K562 (cell line): ENCODE data around the gene TMEM39B. TPM values are rescaled to one million over a fixed set of nuclear protein-coding genes. Genes with fewer than 3 reads are reported as not detected.

Source experiments
- ATAC-seq: fragments of 200-7000 bp; cut with Tn5 transposase; 3 replicates; pipeline ENCODE4 v1.9.1; 2020; ENCODE audit warnings: moderate library complexity
- BruUV-seq: library from RNA; stranded (reverse); fragments of 400-500 nt; replicated peaks from 2 replicates; lab custom pipeline; 2021; lab: Mats Ljungman, UMichigan
- CTCF ChIA-PET: fragments of 300-600 bp; formaldehyde crosslinking; extraction: SDS; loops from one replicate; lab custom pipeline; 2021; ENCODE audit warnings: low intra/inter-chr PET ratio; lab: Yijun Ruan, JAX
- POLR2A ChIA-PET: fragments of 300-600, 350-650 bp; sonication (Branson Sonifier 250); formaldehyde crosslinking; extraction: SDS; loops from one replicate; lab custom pipeline; 2021; ENCODE audit warnings: antibody characterized with exemption, inconsistent platforms; lab: Yijun Ruan, JAX
- DNase-seq, 4 experiments: peaks; one replicate each; pipeline versions ENCODE4 v3.0.0 to v3.0.0-alpha.2; 2011 to 2018; ENCODE audit warnings: low spot score in 3 of 4, mixed read lengths in 3 of 4; ENCODE audit errors: extremely low read depth in 1 of 4
- FAIRE-seq: peaks from 2 replicates; lab custom pipeline; 2011; peaks lifted over from hg19 to GRCh38; lab: Jason Lieb, UNC
- H2AFZ ChIP-seq: 2 replicates; pipeline ENCODE4 v1.6.0; 2011; ENCODE audit warnings: low read depth, low read length, control low read depth, inconsistent platforms
- H3K27ac ChIP-seq: fragments of 200-600 bp; 3 replicates; pipeline ENCODE4 v1.8.0; 2011; ENCODE audit warnings: low read depth, mild to moderate bottlenecking, control low read depth, inconsistent platforms, low read length, moderate library complexity, mixed read lengths; ENCODE audit errors: extremely low read depth
- H3K27me3 ChIP-seq, 2 experiments: fragments of 300-600 bp in 1 of 2; 2 replicates in 1 of 2; 3 replicates in 1 of 2; pipeline versions ENCODE4 v1.6.0 to v1.8.0; 2011; ENCODE audit warnings: inconsistent platforms in 2 of 2, low read length in 2 of 2, mild to moderate bottlenecking in 1 of 2, mixed read lengths in 1 of 2, moderate library complexity in 1 of 2; ENCODE audit not compliant: control insufficient read depth in 2 of 2, insufficient read depth in 2 of 2
- H3K36me3 ChIP-seq: fragments of 300-600 bp; 3 replicates; pipeline ENCODE4 v1.8.0; 2011; ENCODE audit warnings: mild to moderate bottlenecking, low read length, inconsistent platforms; ENCODE audit not compliant: control insufficient read depth, insufficient read depth
- H3K4me1 ChIP-seq, 2 experiments: fragments of 200-600 bp in 1 of 2; replicated peaks in 1 of 2; 2 replicates in 1 of 2; 3 replicates in 1 of 2; pipeline versions ENCODE4 v1.5.1 to v1.8.0; 2011; ENCODE audit warnings: inconsistent platforms in 2 of 2, low read length in 2 of 2, mild to moderate bottlenecking in 1 of 2, mixed read lengths in 1 of 2, moderate library complexity in 1 of 2; ENCODE audit not compliant: control insufficient read depth in 2 of 2, insufficient read depth in 2 of 2
- H3K4me2 ChIP-seq: 2 replicates; pipeline ENCODE4 v1.6.1; 2011; ENCODE audit warnings: low read length, control low read depth, inconsistent platforms, mixed read lengths; ENCODE audit not compliant: insufficient read depth
- H3K4me3 ChIP-seq: fragments of 200-600 bp; sonication (generic), shearing (Covaris generic); 2 replicates; pipeline ENCODE4 v1.5.1; 2016; ENCODE audit warnings: control low read depth, inconsistent platforms
- H3K79me2 ChIP-seq: fragments of 200-600 bp; 3 replicates; pipeline ENCODE4 v1.8.0; 2011; ENCODE audit warnings: low read length, inconsistent platforms; ENCODE audit not compliant: control insufficient read depth, insufficient read depth
- H3K9ac ChIP-seq, 2 experiments: 2 replicates each; pipeline versions ENCODE4 v1.6.0 to v1.6.1; 2011; ENCODE audit warnings: low read depth in 2 of 2, low read length in 2 of 2, control low read depth in 1 of 2, inconsistent platforms in 1 of 2, mild to moderate bottlenecking in 1 of 2, mixed read lengths in 1 of 2; ENCODE audit not compliant: insufficient read depth in 1 of 2
- H3K9me1 ChIP-seq: one replicate; pipeline ENCODE4 v1.6.0; 2011; ENCODE audit warnings: inconsistent platforms, mild to moderate bottlenecking, low read length, moderate library complexity; ENCODE audit not compliant: control insufficient read depth, insufficient read depth
- H3K9me3 ChIP-seq: replicated peaks from 2 replicates; pipeline ENCODE4 v1.5.1; 2011; ENCODE audit warnings: low read depth, low read length, inconsistent platforms; ENCODE audit not compliant: control insufficient read depth, insufficient read depth
- H4K20me1 ChIP-seq: replicated peaks from 2 replicates; pipeline ENCODE4 v1.6.1; 2011; ENCODE audit warnings: low read length, inconsistent platforms, mixed read lengths; ENCODE audit not compliant: control insufficient read depth, insufficient read depth
- CHD1 ChIP-seq: fragments of 200-600 bp; sonication (generic); IDR thresholded peaks from one replicate; pipeline ENCODE4 v1.6.1; 2012; ENCODE audit warnings: mild to moderate bottlenecking, moderate library complexity, low read length, inconsistent platforms
- DDX20 ChIP-seq: fragments of 450-650 bp; IDR thresholded peaks from 2 replicates; pipeline ENCODE4 v1.6.1; 2016; ENCODE audit warnings: missing genetic modification characterization, low read depth, mild to moderate bottlenecking, missing compliant biosample characterization, moderate library complexity
- FOS ChIP-seq: IDR thresholded peaks from 3 replicates; pipeline ENCODE4 v1.6.1; 2011; ENCODE audit not compliant: insufficient read length; ENCODE audit errors: extremely low read depth
- L3MBTL2 ChIP-seq: fragments of 450-650 bp; IDR thresholded peaks from 2 replicates; pipeline ENCODE4 v1.6.1; 2016; ENCODE audit warnings: mild to moderate bottlenecking, moderate library complexity
- MAZ ChIP-seq, 2 experiments: fragments of 450-650 bp in 1 of 2; sonication (generic) in 1 of 2; formaldehyde crosslinking; IDR thresholded peaks in 1 of 2; conservative IDR thresholded peaks in 1 of 2; 2 replicates each; pipeline versions ENCODE4 v1.4.0 to v1.5.0; 2020; ENCODE audit warnings: mild to moderate bottlenecking in 1 of 2, missing genetic modification reagents in 1 of 2
- MCM7 ChIP-seq, 2 experiments: fragments of 450-650 bp; IDR thresholded peaks; 2 replicates each; pipeline ENCODE4 v1.6.1; 2016 to 2018
- ZNF212 ChIP-seq: fragments of 450-650 bp; formaldehyde crosslinking; IDR thresholded peaks from 2 replicates; pipeline ENCODE4 v1.4.0; 2020; ENCODE audit warnings: mild to moderate bottlenecking
- WGBS: fragments of 100-300 bp; shearing (Covaris generic); methylation state at CpG from one replicate; pipeline ENCODE4 v1.1.6; 2016; ENCODE audit warnings: low coverage, mixed read lengths; ENCODE audit not compliant: insufficient coverage; ENCODE audit errors: missing lambda C conversion rate; 5-methylcytosine and 5-hydroxymethylcytosine counted together
- in situ Hi-C: fragments of 300-500 bp; cut with MboI; formaldehyde crosslinking; loops from 4 replicates; pipeline ENCODE4 v1.15.0; 2018; ENCODE audit warnings: inconsistent platforms, mixed read lengths
- intact Hi-C: fragments of 100-400 bp; cut with micrococcal nuclease; formaldehyde crosslinking; loops from 2 replicates; pipeline ENCODE4 v1.14.2; 2022
- polyA plus RNA-seq, 8 experiments: library from polyadenylated mRNA; depleted of rRNA in 4 of 8; stranded (reverse) in 5 of 8; unstranded in 3 of 8; fragments of >200 nt; fragmentation: Nextera tagmentation in 2 of 8; fragmentation: Illumina TruSeq in 1 of 8; extraction: Ambion mirVana in 2 of 8; extraction: Trizol in 1 of 8; gene quantifications; 2 replicates each; pipeline versions ENCODE4 v1.2.1 to v1.2.3, GENCODE V29; 2011 to 2014; ENCODE audit warnings: inconsistent platforms in 1 of 8, missing spikeins in 1 of 8
- total RNA-seq, 7 experiments: library from RNA; depleted of rRNA in 6 of 7; stranded (reverse); fragments of >200 nt in 6 of 7; fragmentation: Illumina TruSeq in 2 of 7; extraction: Trizol in 2 of 7; gene quantifications; 2 replicates each; pipeline versions ENCODE4 v1.2.1 to v1.2.3, GENCODE V29; 2011 to 2021; ENCODE audit warnings: low replicate concordance in 1 of 7
- TF ChIP-seq, protein P1 (sequence below): sonication (generic); formaldehyde crosslinking; IDR thresholded peaks from 2 replicates; pipeline ENCODE4 v1.9.0; 2022; ENCODE audit warnings: mild to moderate bottlenecking, missing genetic modification reagents
- TF ChIP-seq, protein P2 (sequence below), 2 experiments: fragments of 450-650 bp; formaldehyde crosslinking in 1 of 2; IDR thresholded peaks; 2 replicates each; pipeline versions ENCODE4 v1.4.0 to v1.6.1; 2014 to 2020; ENCODE audit warnings: mild to moderate bottlenecking in 2 of 2, borderline replicate concordance in 1 of 2, low read depth in 1 of 2

TMEM39B gene
- total and polyA plus RNA-seq, 9 of the 15 experiments (the other 6 are each of a cell fraction or from before 2014, with no cell fraction given), result 0.92 to 28.5 (median 9.7) TPM

DNA sequence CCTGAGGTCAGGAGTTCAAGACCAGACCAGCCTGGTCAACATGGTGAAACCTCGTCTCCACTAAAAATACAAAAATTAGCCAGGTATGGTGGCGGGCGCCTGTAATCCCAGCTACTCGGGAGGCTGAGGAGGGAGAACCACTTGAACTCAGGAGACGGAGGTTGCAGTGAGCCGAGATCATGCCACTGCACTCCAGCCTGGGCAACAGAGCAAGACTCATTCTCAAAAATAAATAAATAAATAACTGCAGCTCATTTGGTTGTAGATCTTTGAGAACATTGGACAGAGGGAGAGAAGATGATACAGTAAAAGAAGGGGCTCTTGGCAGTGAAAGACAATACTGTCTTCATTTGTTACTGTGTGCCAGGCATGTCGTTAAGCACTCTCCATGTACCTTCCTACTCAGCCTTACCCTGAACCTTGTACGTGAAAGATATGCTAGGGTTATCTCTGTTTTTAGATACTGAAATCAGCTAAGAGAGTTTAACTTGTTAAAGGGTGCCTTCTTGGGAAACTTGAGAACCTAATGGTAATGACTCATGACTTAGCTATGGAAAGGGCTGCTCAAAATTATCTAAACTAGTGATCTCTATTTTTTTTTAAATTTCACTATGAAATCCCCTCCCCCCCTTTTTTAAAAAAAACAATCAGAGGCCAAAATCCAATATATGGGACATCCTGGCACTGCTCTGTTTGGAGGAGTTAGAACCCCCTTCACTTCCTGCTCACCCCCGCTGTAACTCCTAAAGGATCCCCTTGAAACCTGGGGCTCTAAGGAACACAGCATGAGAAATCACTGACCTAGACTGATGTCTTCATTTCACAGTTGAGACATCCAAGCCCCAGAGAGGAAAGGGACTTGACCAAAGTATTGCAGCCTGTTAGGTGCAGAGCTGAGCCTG is 28.3 kb downstream of the TMEM39B start:
- H3K27me3 ChIP-seq, result no peaks in the 10 kb centered on the region
- H3K27ac ChIP-seq, result peak overlapping the region; percentile 57; the same call in 2 of the 3 replicates
- no peaks in the 10 kb centered on the region for H4K20me1 ChIP-seq
- FAIRE-seq (no peak), DNase-seq (peak; percentile 43 to 65 (median 49)), ATAC-seq (peak; percentile 39)
- no peaks in the 10 kb centered on the region for H3K9me1 ChIP-seq
- BruUV-seq, result TSS peak; percentile 38
- H3K79me2 ChIP-seq, result no peaks in the 10 kb centered on the region
- intact Hi-C loops (no loop called here), in situ Hi-C loops (no loop called here)
- H2AFZ ChIP-seq, result no peak overlapping the region
- H3K9ac ChIP-seq, result no peak overlapping the region
- H3K9me3 ChIP-seq, result no peaks in the 10 kb centered on the region
- 0 out of 2 replicates have a peak overlapping the region, but pooled peaks have one; percentile 32 for H3K4me2 ChIP-seq
- WGBS, result 73% methylated on average over 9 of the region's 9 CpGs
- CTCF ChIA-PET, result interaction anchor here (0.5 to 0.6 kb wide), 3 partner anchors 34 to 99 kb away, joined by 3 to 5 read pairs (median 4); partner anchors contain the start of gene CCDC28B
- H3K36me3 ChIP-seq, result peaks cover 39% of the 10 kb centered on the region; the same call in 2 of the 3 replicates
- POLR2A ChIA-PET, result interaction anchor here (0.6 to 1.4 kb wide), 10 partner anchors 9 to 163 kb away, joined by 3 to 4 read pairs (median 4); partner anchors contain the start of gene PTP4A2
- peaks cover 16 to 32% of the 10 kb centered on the region in 2 experiments; a peak in 4 of 5 replicates for H3K4me1 ChIP-seq
- H3K4me3 ChIP-seq, result no peak overlapping the region
- peak; percentile 35 for TF ChIP-seq FOS
- no peak for TF ChIP-seq L3MBTL2
- no peak for TF ChIP-seq CHD1
- TF ChIP-seq ZNF212, result no peak
- TF ChIP-seq MCM7 (IDR thresholded peaks at IDR 0.05), result no peak
- TF ChIP-seq, protein P1, sequence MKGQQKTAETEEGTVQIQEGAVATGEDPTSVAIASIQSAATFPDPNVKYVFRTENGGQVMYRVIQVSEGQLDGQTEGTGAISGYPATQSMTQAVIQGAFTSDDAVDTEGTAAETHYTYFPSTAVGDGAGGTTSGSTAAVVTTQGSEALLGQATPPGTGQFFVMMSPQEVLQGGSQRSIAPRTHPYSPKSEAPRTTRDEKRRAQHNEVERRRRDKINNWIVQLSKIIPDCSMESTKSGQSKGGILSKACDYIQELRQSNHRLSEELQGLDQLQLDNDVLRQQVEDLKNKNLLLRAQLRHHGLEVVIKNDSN (CRISPR knock-in tag), result peak; percentile 27; the same call in 1 of the 2 replicates
- TF ChIP-seq, protein P2, sequence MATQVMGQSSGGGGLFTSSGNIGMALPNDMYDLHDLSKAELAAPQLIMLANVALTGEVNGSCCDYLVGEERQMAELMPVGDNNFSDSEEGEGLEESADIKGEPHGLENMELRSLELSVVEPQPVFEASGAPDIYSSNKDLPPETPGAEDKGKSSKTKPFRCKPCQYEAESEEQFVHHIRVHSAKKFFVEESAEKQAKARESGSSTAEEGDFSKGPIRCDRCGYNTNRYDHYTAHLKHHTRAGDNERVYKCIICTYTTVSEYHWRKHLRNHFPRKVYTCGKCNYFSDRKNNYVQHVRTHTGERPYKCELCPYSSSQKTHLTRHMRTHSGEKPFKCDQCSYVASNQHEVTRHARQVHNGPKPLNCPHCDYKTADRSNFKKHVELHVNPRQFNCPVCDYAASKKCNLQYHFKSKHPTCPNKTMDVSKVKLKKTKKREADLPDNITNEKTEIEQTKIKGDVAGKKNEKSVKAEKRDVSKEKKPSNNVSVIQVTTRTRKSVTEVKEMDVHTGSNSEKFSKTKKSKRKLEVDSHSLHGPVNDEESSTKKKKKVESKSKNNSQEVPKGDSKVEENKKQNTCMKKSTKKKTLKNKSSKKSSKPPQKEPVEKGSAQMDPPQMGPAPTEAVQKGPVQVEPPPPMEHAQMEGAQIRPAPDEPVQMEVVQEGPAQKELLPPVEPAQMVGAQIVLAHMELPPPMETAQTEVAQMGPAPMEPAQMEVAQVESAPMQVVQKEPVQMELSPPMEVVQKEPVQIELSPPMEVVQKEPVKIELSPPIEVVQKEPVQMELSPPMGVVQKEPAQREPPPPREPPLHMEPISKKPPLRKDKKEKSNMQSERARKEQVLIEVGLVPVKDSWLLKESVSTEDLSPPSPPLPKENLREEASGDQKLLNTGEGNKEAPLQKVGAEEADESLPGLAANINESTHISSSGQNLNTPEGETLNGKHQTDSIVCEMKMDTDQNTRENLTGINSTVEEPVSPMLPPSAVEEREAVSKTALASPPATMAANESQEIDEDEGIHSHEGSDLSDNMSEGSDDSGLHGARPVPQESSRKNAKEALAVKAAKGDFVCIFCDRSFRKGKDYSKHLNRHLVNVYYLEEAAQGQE (IDR thresholded peaks at IDR 0.05; ENCODE audit: borderline replicate concordance), result peak; percentile 32; the same call in 1 of the 2 replicates
- TF ChIP-seq, protein P2 (CRISPR knock-in tag; IDR thresholded peaks at IDR 0.05; ENCODE audit: low read depth), result no peak
- 0 out of 4 replicates have a peak, but pooled peaks of 1 of the 2 experiments have one; percentile 38 for TF ChIP-seq MAZ (CRISPR knock-in tag; conservative IDR thresholded peaks at IDR 0.05 in 1 of 2, IDR thresholded peaks at IDR 0.05 in 1 of 2)
- TF ChIP-seq DDX20, result no peak
